Smooth muscle cell (in vitro differentiated cells): ENCODE results near the gene PHOX2B. TPM values are rescaled to one million over a fixed set of nuclear protein-coding genes. Genes with fewer than 3 reads are reported as not detected.

Experiments
- DNase-seq: peaks from one replicate; lab custom pipeline; 2025; ENCODE audit not compliant: unreplicated experiment; lab: John Stamatoyannopoulos, UW
- H2AFZ ChIP-seq: fragments of 200-600 bp; sonication (generic); 2 replicates; pipeline ENCODE4 v1.6.0; 2016; ENCODE audit warnings: antibody characterized with exemption, low read depth, mild to moderate bottlenecking
- H3F3A ChIP-seq: fragments of 200-600 bp; sonication (generic); 2 replicates; pipeline ENCODE4 v1.6.0; 2017; ENCODE audit warnings: antibody characterized with exemption, low read depth
- H3K27ac ChIP-seq: fragments of 200-600 bp; sonication (generic); 2 replicates; pipeline ENCODE4 v1.5.1; 2016; ENCODE audit warnings: low read depth, mild to moderate bottlenecking
- H3K27me3 ChIP-seq: fragments of 200-600 bp; sonication (generic); 2 replicates; pipeline ENCODE4 v1.6.1; 2016; ENCODE audit warnings: low read depth, mild to moderate bottlenecking
- H3K36me3 ChIP-seq: fragments of 200-600 bp; sonication (generic); 2 replicates; pipeline ENCODE4 v1.5.1; 2016; ENCODE audit warnings: low read depth
- H3K4me1 ChIP-seq: fragments of 200-600 bp; sonication (generic); 2 replicates; pipeline ENCODE4 v1.5.1; 2016; ENCODE audit warnings: low read depth
- H3K4me2 ChIP-seq: fragments of 200-600 bp; sonication (generic); 2 replicates; pipeline ENCODE4 v1.6.0; 2016; ENCODE audit warnings: mild to moderate bottlenecking
- H3K4me3 ChIP-seq: fragments of 200-600 bp; sonication (generic); 2 replicates; pipeline ENCODE4 v1.5.1; 2016; ENCODE audit warnings: mild to moderate bottlenecking
- H3K79me2 ChIP-seq: fragments of 200-600 bp; sonication (generic); 2 replicates; pipeline ENCODE4 v1.6.0; 2016; ENCODE audit warnings: low read depth, mild to moderate bottlenecking
- H3K9ac ChIP-seq: fragments of 200-600 bp; sonication (generic); 2 replicates; pipeline ENCODE4 v1.6.0; 2016; ENCODE audit warnings: low read depth
- H3K9me3 ChIP-seq: fragments of 200-600 bp; sonication (generic); replicated peaks from 2 replicates; pipeline ENCODE4 v1.5.1; 2016; ENCODE audit warnings: low read depth
- H4K20me1 ChIP-seq: fragments of 200-600 bp; sonication (generic); 2 replicates; pipeline ENCODE4 v1.6.0; 2016; ENCODE audit warnings: low read depth
- WGBS: methylation state at CpG from one replicate; pipeline ENCODE4 v1.1.7; 2016; ENCODE audit warnings: low lambda C conversion rate; 5-methylcytosine and 5-hydroxymethylcytosine counted together
- polyA plus RNA-seq: library from polyadenylated mRNA; unstranded; fragments of >200 nt; fragmentation: Nextera tagmentation; extraction: Ambion mirVana; gene quantifications from 2 replicates; pipeline ENCODE4 v1.2.1, GENCODE V29; 2016
- total RNA-seq: library from RNA; depleted of rRNA; stranded (reverse); fragments of >200 nt; gene quantifications from 2 replicates; pipeline ENCODE4 v1.2.3, GENCODE V29; 2014
- TF ChIP-seq, protein P1 (sequence below): fragments of 200-600 bp; sonication (generic); IDR thresholded peaks from 2 replicates; pipeline ENCODE4 v1.5.1; 2017; ENCODE audit warnings: borderline replicate concordance, mild to moderate bottlenecking, antibody characterized with exemption; ENCODE audit not compliant: insufficient read depth, poor library complexity, severe bottlenecking

Gene PHOX2B
- total and polyA plus RNA-seq, 2 experiments from 2014 or later: 3.1 TPM; not detected in 1

DNA sequence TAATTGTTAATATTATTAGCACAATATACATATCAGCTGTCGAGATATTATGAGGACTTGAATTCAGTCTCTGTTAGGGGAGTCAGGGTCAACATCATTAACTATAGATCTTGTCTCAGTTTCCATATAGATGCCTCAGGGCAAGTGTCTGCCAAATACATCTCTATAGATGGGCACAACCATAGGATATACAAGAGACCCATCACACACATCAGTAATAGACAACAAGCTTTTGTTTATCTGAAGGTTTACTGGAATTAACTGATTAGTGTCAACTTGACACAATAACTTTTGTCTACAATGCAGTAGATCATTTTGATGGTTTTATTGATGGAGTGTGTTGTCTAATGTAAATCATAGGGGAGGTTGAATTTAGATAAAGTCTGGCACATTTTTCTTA lies 37.1 kb upstream of the PHOX2B start:
- no peak overlapping the region for H3K4me2 ChIP-seq
- H3K27me3 ChIP-seq: peaks cover 30% of the 10 kb centered on the region
- TF ChIP-seq, protein P1, sequence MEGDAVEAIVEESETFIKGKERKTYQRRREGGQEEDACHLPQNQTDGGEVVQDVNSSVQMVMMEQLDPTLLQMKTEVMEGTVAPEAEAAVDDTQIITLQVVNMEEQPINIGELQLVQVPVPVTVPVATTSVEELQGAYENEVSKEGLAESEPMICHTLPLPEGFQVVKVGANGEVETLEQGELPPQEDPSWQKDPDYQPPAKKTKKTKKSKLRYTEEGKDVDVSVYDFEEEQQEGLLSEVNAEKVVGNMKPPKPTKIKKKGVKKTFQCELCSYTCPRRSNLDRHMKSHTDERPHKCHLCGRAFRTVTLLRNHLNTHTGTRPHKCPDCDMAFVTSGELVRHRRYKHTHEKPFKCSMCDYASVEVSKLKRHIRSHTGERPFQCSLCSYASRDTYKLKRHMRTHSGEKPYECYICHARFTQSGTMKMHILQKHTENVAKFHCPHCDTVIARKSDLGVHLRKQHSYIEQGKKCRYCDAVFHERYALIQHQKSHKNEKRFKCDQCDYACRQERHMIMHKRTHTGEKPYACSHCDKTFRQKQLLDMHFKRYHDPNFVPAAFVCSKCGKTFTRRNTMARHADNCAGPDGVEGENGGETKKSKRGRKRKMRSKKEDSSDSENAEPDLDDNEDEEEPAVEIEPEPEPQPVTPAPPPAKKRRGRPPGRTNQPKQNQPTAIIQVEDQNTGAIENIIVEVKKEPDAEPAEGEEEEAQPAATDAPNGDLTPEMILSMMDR: no peak
- no peaks in the 10 kb centered on the region for H4K20me1 ChIP-seq
- H3K79me2 ChIP-seq: no peaks in the 10 kb centered on the region
- no peak overlapping the region for H3K4me3 ChIP-seq
- H2AFZ ChIP-seq: no peak overlapping the region
- no peaks in the 10 kb centered on the region for H3K4me1 ChIP-seq
- no peak overlapping the region for H3K27ac ChIP-seq
- H3K36me3 ChIP-seq: no peaks in the 10 kb centered on the region
- 83% methylated on average over 1 of the region's 1 CpG for WGBS
- no peak for DNase-seq
- no peaks in the 10 kb centered on the region for H3F3A ChIP-seq
- H3K9me3 ChIP-seq: no peaks in the 10 kb centered on the region
- no peak overlapping the region for H3K9ac ChIP-seq

DNA sequence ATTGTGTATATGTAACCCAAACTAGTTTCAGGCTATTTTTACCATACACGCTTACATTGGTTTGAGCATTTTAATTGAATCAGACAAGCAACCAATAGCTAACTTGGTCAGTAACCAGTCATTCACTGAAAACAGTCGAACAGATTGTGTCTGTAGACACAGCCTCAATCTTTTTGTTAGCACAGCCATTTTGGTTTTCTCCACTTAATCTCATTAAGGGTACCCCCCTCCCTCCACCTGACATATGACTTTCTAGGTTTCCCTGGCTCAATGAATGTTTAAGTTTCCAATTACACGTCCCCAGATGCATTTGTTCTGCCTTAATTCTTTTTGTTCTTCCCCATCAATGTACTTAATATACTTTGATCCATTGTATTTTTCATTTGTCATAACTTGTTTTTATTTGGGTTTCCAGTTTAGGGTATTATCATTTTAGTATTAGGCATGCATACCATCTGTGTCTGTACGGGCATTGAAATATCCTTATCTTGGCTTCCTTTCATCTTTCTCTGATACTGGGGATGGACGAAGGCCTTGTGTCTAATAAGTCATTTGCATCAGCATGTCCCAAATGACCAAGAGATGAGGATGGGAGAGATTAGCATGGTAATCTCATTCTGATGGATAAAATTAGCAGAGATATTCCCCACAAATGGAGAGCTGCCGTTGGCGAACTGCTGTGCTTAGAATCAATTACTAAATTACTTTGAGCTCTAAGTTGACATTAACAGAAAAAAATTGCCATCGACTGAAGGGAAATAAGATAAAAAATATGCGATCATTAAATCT lies 35.9 kb upstream of the PHOX2B start:
- H3K4me2 ChIP-seq: no peak overlapping the region
- DNase-seq: no peak
- H3K79me2 ChIP-seq: no peaks in the 10 kb centered on the region
- no peaks in the 10 kb centered on the region for H3F3A ChIP-seq
- H3K4me1 ChIP-seq: no peaks in the 10 kb centered on the region
- no peak overlapping the region for H2AFZ ChIP-seq
- H3K27me3 ChIP-seq: peaks cover 38% of the 10 kb centered on the region
- H3K36me3 ChIP-seq: no peaks in the 10 kb centered on the region
- H4K20me1 ChIP-seq: no peaks in the 10 kb centered on the region
- H3K27ac ChIP-seq: no peak overlapping the region
- TF ChIP-seq, protein P1: no peak
- H3K9me3 ChIP-seq: no peaks in the 10 kb centered on the region
- no peak overlapping the region for H3K4me3 ChIP-seq
- 92% methylated on average over 9 of the region's 9 CpGs for WGBS
- H3K9ac ChIP-seq: no peak overlapping the region

DNA sequence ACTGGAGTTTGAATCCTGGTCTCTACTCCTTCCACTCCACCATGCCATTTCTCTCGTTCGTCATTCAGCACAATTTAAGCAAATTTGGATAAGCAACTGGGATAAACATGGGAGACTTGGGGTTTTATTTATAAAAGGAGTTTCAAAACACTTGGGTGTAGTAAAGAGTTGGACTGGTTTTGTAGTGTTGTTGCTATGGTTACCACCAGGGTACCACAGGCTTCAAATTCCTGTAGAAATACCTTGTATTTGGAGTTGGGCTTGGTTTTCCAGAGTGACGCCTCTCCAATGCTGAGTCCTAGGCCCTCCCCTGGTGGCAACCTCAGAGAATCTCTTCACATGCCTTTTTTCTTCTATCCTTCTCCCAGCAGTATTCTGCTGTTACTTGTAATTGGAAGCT lies 27.9 kb upstream of the PHOX2B start:
- H3K36me3 ChIP-seq: no peaks in the 10 kb centered on the region
- no peak overlapping the region for H3K4me2 ChIP-seq
- peaks cover 65% of the 10 kb centered on the region for H3K27me3 ChIP-seq
- no peak overlapping the region for H3K27ac ChIP-seq
- no peaks in the 10 kb centered on the region for H3K79me2 ChIP-seq
- H4K20me1 ChIP-seq: no peaks in the 10 kb centered on the region
- TF ChIP-seq, protein P1: no peak
- no peak overlapping the region for H3K4me3 ChIP-seq
- DNase-seq: no peak
- no peaks in the 10 kb centered on the region for H3K4me1 ChIP-seq
- no peaks in the 10 kb centered on the region for H3F3A ChIP-seq
- H2AFZ ChIP-seq: no peak overlapping the region
- no peak overlapping the region for H3K9ac ChIP-seq
- H3K9me3 ChIP-seq: no peaks in the 10 kb centered on the region
- WGBS: 82% methylated on average over 3 of the region's 3 CpGs

DNA sequence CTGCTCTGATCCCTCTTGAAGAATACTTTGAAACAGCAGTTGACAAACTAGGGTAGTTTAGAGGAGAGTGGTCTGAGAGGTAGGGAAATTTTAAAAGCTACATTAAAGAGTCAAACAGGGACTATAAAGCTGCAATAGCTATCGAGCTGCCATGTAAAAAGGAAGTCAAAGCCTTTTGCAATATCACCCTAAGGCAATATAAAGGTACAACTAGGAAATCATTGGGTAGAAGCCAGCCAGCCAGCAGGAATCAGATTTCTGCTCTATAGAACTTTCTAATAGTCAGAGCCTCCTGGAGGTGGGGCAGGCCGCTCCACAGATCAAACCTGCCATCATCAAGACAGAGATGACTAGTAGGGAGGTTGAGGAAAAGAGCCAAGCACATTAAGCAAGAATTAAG lies 15.2 kb upstream of the PHOX2B start:
- H3K4me2 ChIP-seq: no peak overlapping the region
- no peaks in the 10 kb centered on the region for H4K20me1 ChIP-seq
- no peaks in the 10 kb centered on the region for H3K36me3 ChIP-seq
- no peaks in the 10 kb centered on the region for H3F3A ChIP-seq
- H2AFZ ChIP-seq: no peak overlapping the region
- no peaks in the 10 kb centered on the region for H3K79me2 ChIP-seq
- peaks cover 88% of the 10 kb centered on the region for H3K27me3 ChIP-seq
- no peak overlapping the region for H3K9ac ChIP-seq
- H3K4me3 ChIP-seq: no peak overlapping the region
- H3K27ac ChIP-seq: no peak overlapping the region
- 38% methylated on average over 2 of the region's 2 CpGs for WGBS
- H3K9me3 ChIP-seq: no peaks in the 10 kb centered on the region
- no peak for DNase-seq
- H3K4me1 ChIP-seq: no peaks in the 10 kb centered on the region
- TF ChIP-seq, protein P1: no peak
